NCI-H748 treated with DMSO at 0.1 percent for 48 hours (cell line): ENCODE results near the gene KDM4C.

Source experiments
- DNase-seq: peaks from one replicate; lab custom pipeline; 2025; lab: John Stamatoyannopoulos, UW

The KDM4C gene

GRCh38 chr9:7042124-7042523 lies 284.4 kb downstream of the KDM4C start:
- DNase-seq, result no peak

- DNase-seq, result no peak
Measured at GRCh38 chr9:7045361-7045760, 287.6 kb downstream of the KDM4C start.

- no peak for DNase-seq
Measured at GRCh38 chr9:7051711-7052110, 293.9 kb downstream of the KDM4C start.

GRCh38 chr9:7053903-7054302 lies 296.1 kb downstream of the KDM4C start:
- DNase-seq, result no peak

- DNase-seq, result no peak
Measured at GRCh38 chr9:7055171-7055903, 297.6 kb downstream of the KDM4C start.

GRCh38 chr9:7056254-7056653 lies 298.5 kb downstream of the KDM4C start:
- no peak for DNase-seq

- no peak for DNase-seq
Measured at GRCh38 chr9:7058473-7058872, 300.7 kb downstream of the KDM4C start.

- no peak for DNase-seq
Measured at GRCh38 chr9:7067169-7067568, 309.4 kb downstream of the KDM4C start.

- no peak for DNase-seq
Measured at GRCh38 chr9:7071916-7072315, 314.1 kb downstream of the KDM4C start.

GRCh38 chr9:7073706-7074105 lies 315.9 kb downstream of the KDM4C start:
- no peak for DNase-seq

- no peak for DNase-seq
Measured at GRCh38 chr9:7075154-7075553, 317.4 kb downstream of the KDM4C start.

- no peak for DNase-seq
Measured at GRCh38 chr9:7079051-7079450, 321.3 kb downstream of the KDM4C start.

- DNase-seq, result no peak
Measured at GRCh38 chr9:7081065-7081600, 323.4 kb downstream of the KDM4C start.

GRCh38 chr9:7083192-7083591 lies 325.4 kb downstream of the KDM4C start:
- no peak for DNase-seq

GRCh38 chr9:7085357-7085756 lies 327.6 kb downstream of the KDM4C start:
- DNase-seq, result no peak

GRCh38 chr9:7086389-7086788 lies 328.6 kb downstream of the KDM4C start:
- DNase-seq, result no peak

GRCh38 chr9:7088611-7089010 lies 330.8 kb downstream of the KDM4C start:
- DNase-seq, result no peak

- no peak for DNase-seq
Measured at GRCh38 chr9:7089406-7090193, 331.8 kb downstream of the KDM4C start.

GRCh38 chr9:7093040-7093439 lies 335.3 kb downstream of the KDM4C start:
- no peak for DNase-seq

- no peak for DNase-seq
Measured at GRCh38 chr9:7094052-7094451, 336.3 kb downstream of the KDM4C start.

- no peak for DNase-seq
Measured at GRCh38 chr9:7094576-7094975, 336.8 kb downstream of the KDM4C start.

GRCh38 chr9:7095058-7095457 lies 337.3 kb downstream of the KDM4C start:
- DNase-seq, result no peak

- no peak for DNase-seq
Measured at GRCh38 chr9:7097040-7097715, 339.4 kb downstream of the KDM4C start.
